GM19463 (cell line): Measurements from ENCODE around the gene UBAP2.
A peak's percentile ranks its signal among the peaks of the same experiment; 100 is the strongest.
"Not testable (repeated sequence)": the region's sequence is repeated elsewhere in the genome, so short reads cannot be mapped to it uniquely, and the experiment has no call there.

Experiments used
- ATAC-seq: cut with Tn5 transposase; IDR thresholded peaks from one replicate; pipeline ENCODE4 v1.9.1; 2021; ENCODE audit warnings: mild to moderate bottlenecking, moderate library complexity; ENCODE audit not compliant: unreplicated experiment

UBAP2 gene

GRCh38 chr9:34047864-34048726 lies 592 bp downstream of the UBAP2 start:
- ATAC-seq: peak; percentile 33

GRCh38 chr9:34046784-34047379 lies 1.8 kb downstream of the UBAP2 start:
- no peak for ATAC-seq

- no peak for ATAC-seq
These were observed 2.8 kb downstream of the UBAP2 start for GRCh38 chr9:34045903-34046302.

GRCh38 chr9:34042074-34042473 lies 6.6 kb downstream of the UBAP2 start:
- not testable (repeated sequence) for ATAC-seq

- not testable (repeated sequence) for ATAC-seq
These were observed 9.8 kb downstream of the UBAP2 start for GRCh38 chr9:34038851-34039250.

GRCh38 chr9:34037626-34038025 lies 11.1 kb downstream of the UBAP2 start:
- ATAC-seq: no peak

GRCh38 chr9:34036625-34037024 lies 12.1 kb downstream of the UBAP2 start:
- no peak for ATAC-seq

- ATAC-seq: no peak
These were observed 13.0 kb downstream of the UBAP2 start for GRCh38 chr9:34035656-34036055.

- no peak for ATAC-seq
These were observed 14.0 kb downstream of the UBAP2 start for GRCh38 chr9:34034698-34035065.

- no peak for ATAC-seq
These were observed 16.1 kb downstream of the UBAP2 start for GRCh38 chr9:34032631-34033030.

- no peak for ATAC-seq
These were observed 20.7 kb downstream of the UBAP2 start for GRCh38 chr9:34027845-34028574.

GRCh38 chr9:34025811-34026210 lies 22.9 kb downstream of the UBAP2 start:
- ATAC-seq: no peak

GRCh38 chr9:34025062-34025461 lies 23.6 kb downstream of the UBAP2 start:
- no peak for ATAC-seq

- not testable (repeated sequence) for ATAC-seq
These were observed 24.2 kb downstream of the UBAP2 start for GRCh38 chr9:34024476-34024875.

GRCh38 chr9:34016149-34016548 lies 32.5 kb downstream of the UBAP2 start:
- ATAC-seq: no peak

GRCh38 chr9:34010979-34011378 lies 37.7 kb downstream of the UBAP2 start:
- no peak for ATAC-seq

GRCh38 chr9:34001951-34002350 lies 46.7 kb downstream of the UBAP2 start:
- ATAC-seq: no peak

- ATAC-seq: no peak
These were observed 47.4 kb downstream of the UBAP2 start for GRCh38 chr9:34001298-34001697.

GRCh38 chr9:33995449-33995848 lies 53.2 kb downstream of the UBAP2 start:
- no peak for ATAC-seq

GRCh38 chr9:33993104-33993503 lies 55.6 kb downstream of the UBAP2 start:
- no peak for ATAC-seq

- no peak for ATAC-seq
These were observed 56.1 kb downstream of the UBAP2 start for GRCh38 chr9:33992632-33993031.
